Thymus (tissue), 11 donors: ENCODE measurements around the gene PRDM16. TPM values are rescaled to one million over a fixed set of nuclear protein-coding genes. Genes with fewer than 3 reads are reported as not detected.

Experiments
- DNase-seq, 9 donors: peaks; one replicate each; pipeline ENCODE4 v3.0.0-alpha.2; 2013; ENCODE audit warnings: low spot score in 9 of 9, low read depth in 6 of 9, missing footprints in 1 of 9
- H3K27ac ChIP-seq, 2 donors: one replicate each; pipeline ENCODE4 v1.5.1; 2013; ENCODE audit warnings: control low read depth in 1 of 2, low read depth in 1 of 2, low read length in 1 of 2, mild to moderate bottlenecking in 1 of 2, moderate library complexity in 1 of 2
- H3K27me3 ChIP-seq, 2 donors: one replicate each; pipeline ENCODE4 v1.5.1; 2013; ENCODE audit warnings: low read length in 1 of 2; ENCODE audit not compliant: control insufficient read depth in 2 of 2, insufficient read depth in 1 of 2
- H3K36me3 ChIP-seq, 2 donors: one replicate each; pipeline ENCODE4 v1.5.1; 2013; ENCODE audit warnings: low read length in 1 of 2, mild to moderate bottlenecking in 1 of 2, moderate library complexity in 1 of 2; ENCODE audit not compliant: control insufficient read depth in 2 of 2, insufficient read depth in 2 of 2
- H3K4me1 ChIP-seq, 2 donors: one replicate each; pipeline ENCODE4 v1.5.1; 2013; ENCODE audit warnings: low read length in 2 of 2; ENCODE audit not compliant: control insufficient read depth in 2 of 2, insufficient read depth in 2 of 2
- H3K4me3 ChIP-seq, 2 donors: one replicate each; pipeline ENCODE4 v1.5.1; 2013; ENCODE audit warnings: low read length in 2 of 2, control low read depth in 1 of 2, mild to moderate bottlenecking in 1 of 2
- H3K9me3 ChIP-seq, 2 donors: one replicate each; pipeline ENCODE4 v1.5.1; 2013; ENCODE audit warnings: low read length in 1 of 2, mild to moderate bottlenecking in 1 of 2; ENCODE audit not compliant: control insufficient read depth in 2 of 2, insufficient read depth in 1 of 2
- WGBS: extraction: QIAGEN DNeasy Blood & Tissue Kit; methylation state at CpG from one replicate; pipeline ENCODE4 v1.1.7; 2013; 5-methylcytosine and 5-hydroxymethylcytosine counted together
- polyA plus RNA-seq: library from polyadenylated mRNA; stranded (reverse); fragments of 200-250 nt; gene quantifications from one replicate; pipeline ENCODE4 v1.2.3, GENCODE V29; 2013
- total RNA-seq: library from RNA; stranded (reverse); fragments of 120-200 nt; gene quantifications from one replicate; pipeline ENCODE4 v1.2.4, GENCODE V29; 2013
- donor health status: healthy.

The PRDM16 gene
- total and polyA plus RNA-seq, 2 donors = 0.09 to 0.55 TPM

- Histone ChIP-seq H3K27me3 (peaks cover 0 to 32% of the 10 kb centered on the region in 2 donors), H3K9me3 (no peaks in the 10 kb centered on the region), H3K36me3 (no peaks in the 10 kb centered on the region), H3K27ac (no peak overlapping the region), H3K4me1 (peaks cover 19 to 80% of the 10 kb centered on the region in 2 donors), H3K4me3 (no peak overlapping the region)
- DNase-seq = no peak
- WGBS = 82% methylated on average over 22 of the region's 22 CpGs
Measured at GRCh38 chr1:3036447-3037280, 32.3 kb upstream of the PRDM16 start.

- no peak overlapping the region for H3K4me3 ChIP-seq
- H3K27me3 ChIP-seq = peaks cover 0 to 26% of the 10 kb centered on the region in 2 donors
- no peak for DNase-seq
- WGBS = 95% methylated on average over 32 of the region's 32 CpGs
- H3K4me1 ChIP-seq = peaks cover 19 to 72% of the 10 kb centered on the region in 2 donors
- H3K36me3 ChIP-seq = no peaks in the 10 kb centered on the region
- H3K27ac ChIP-seq = no peak overlapping the region
- H3K9me3 ChIP-seq = no peaks in the 10 kb centered on the region
Measured at GRCh38 chr1:3037281-3038040, 31.5 kb upstream of the PRDM16 start.

DNA sequence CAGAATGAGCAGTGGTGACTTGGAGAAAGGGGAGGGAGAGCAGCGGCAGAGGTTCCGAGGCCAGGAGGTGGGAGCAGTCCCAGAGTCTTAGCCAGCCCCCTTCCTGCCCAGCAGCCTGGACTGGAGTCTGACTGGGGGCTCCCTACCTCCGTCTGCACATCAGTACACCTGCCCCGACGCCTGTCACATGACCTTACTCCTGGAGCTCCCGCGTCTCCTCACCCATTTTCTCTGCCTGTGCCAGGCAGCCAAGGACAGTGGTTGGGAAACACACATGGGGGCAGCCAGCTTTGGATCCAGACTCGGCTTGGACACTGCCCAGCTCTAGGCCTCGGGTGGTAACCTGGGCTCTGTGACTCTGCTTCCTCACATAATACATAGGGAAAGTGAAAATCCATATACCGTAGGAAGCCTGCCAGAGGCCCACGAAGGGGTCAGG is 30.9 kb upstream of the PRDM16 start:
- H3K4me3 ChIP-seq = no peak overlapping the region
- peaks cover 17 to 65% of the 10 kb centered on the region in 2 donors for H3K4me1 ChIP-seq
- no peaks in the 10 kb centered on the region for H3K9me3 ChIP-seq
- no peak for DNase-seq
- H3K27me3 ChIP-seq = peaks cover 0 to 26% of the 10 kb centered on the region in 2 donors
- no peak overlapping the region for H3K27ac ChIP-seq
- 95% methylated on average over 11 of the region's 11 CpGs for WGBS
- H3K36me3 ChIP-seq = no peaks in the 10 kb centered on the region

DNA sequence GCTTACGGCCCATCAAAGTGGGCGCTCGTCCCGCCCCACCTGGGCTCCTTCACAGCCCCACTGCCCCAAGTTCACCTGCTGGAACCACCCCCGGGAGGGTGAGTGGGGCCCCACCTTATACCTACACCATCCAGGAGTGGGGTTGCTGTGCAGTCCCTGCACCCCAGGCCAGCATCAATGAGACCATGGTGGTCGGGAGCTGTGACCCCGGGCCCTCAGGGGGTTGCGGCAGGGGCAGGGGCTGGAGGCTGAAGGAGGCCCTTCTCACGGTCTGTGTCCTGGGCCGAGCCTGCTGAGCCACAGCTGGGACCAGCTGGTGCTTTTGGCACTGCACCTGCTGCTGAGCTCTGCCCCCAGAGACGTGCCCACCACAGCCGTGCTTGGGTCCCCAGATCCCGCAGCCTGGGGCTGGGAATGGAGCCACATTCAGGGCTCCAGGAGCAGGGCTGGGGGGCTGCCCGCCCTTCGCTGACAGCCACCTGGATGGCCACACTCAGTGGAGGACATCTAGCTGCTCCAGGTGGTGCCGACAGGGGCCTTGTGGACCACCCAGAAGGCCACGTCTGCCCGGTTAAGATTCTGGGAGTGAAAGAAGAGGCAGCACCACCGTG is 30.3 kb upstream of the PRDM16 start:
- DNase-seq = no peak
- no peaks in the 10 kb centered on the region for H3K36me3 ChIP-seq
- no peak overlapping the region for H3K27ac ChIP-seq
- H3K4me3 ChIP-seq = no peak overlapping the region
- 90% methylated on average over 19 of the region's 19 CpGs for WGBS
- H3K27me3 ChIP-seq = peaks cover 0 to 26% of the 10 kb centered on the region in 2 donors
- H3K4me1 ChIP-seq = peaks cover 12 to 60% of the 10 kb centered on the region in 2 donors
- H3K9me3 ChIP-seq = no peaks in the 10 kb centered on the region

DNA sequence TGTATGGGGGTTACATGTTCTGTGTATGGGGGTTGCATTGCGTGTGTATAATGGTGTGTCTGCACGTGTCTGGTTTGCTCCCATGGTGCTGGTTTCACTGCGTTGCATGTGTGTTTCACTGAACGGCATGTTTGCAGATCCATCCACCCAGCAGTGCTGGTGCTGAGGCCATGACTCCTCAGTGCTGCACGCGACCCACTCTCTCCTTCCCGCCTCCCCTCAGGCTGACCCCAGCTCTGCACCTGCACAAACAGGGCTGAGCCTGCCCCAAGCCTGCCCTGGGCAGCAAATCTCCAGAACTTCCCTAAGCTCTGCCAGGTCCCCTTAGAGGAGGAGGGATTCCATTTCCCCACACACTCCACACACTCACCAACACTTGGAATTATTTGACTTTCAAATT is 29.0 kb upstream of the PRDM16 start:
- no peak for DNase-seq
- Histone ChIP-seq H3K36me3 (no peaks in the 10 kb centered on the region), H3K4me1 (peaks cover 6 to 47% of the 10 kb centered on the region in 2 donors), H3K9me3 (no peaks in the 10 kb centered on the region), H3K27me3 (peaks cover 0 to 24% of the 10 kb centered on the region in 2 donors), H3K27ac (no peak overlapping the region), H3K4me3 (no peak overlapping the region)
- 94% methylated on average over 7 of the region's 7 CpGs for WGBS

- Histone ChIP-seq H3K27ac (no peak overlapping the region), H3K9me3 (no peaks in the 10 kb centered on the region), H3K4me3 (no peak overlapping the region), H3K27me3 (peaks cover 0 to 11% of the 10 kb centered on the region in 2 donors), H3K4me1 (peaks cover 6 to 28% of the 10 kb centered on the region in 2 donors), H3K36me3 (no peaks in the 10 kb centered on the region)
- no peak for DNase-seq
- WGBS = 93% methylated on average over 9 of the region's 9 CpGs
Measured at GRCh38 chr1:3042481-3042880, 26.5 kb upstream of the PRDM16 start.

GRCh38 chr1:3049164-3049563 is 19.8 kb upstream of the PRDM16 start:
- peaks cover 0 to 7% of the 10 kb centered on the region in 2 donors for H3K9me3 ChIP-seq
- H3K27ac ChIP-seq = no peak overlapping the region
- H3K27me3 ChIP-seq = peaks cover 2 to 25% of the 10 kb centered on the region in 2 donors
- H3K4me3 ChIP-seq = no peak overlapping the region
- WGBS = 91% methylated on average over 7 of the region's 7 CpGs
- no peaks in the 10 kb centered on the region for H3K4me1 ChIP-seq
- no peaks in the 10 kb centered on the region for H3K36me3 ChIP-seq
- no peak for DNase-seq

DNA sequence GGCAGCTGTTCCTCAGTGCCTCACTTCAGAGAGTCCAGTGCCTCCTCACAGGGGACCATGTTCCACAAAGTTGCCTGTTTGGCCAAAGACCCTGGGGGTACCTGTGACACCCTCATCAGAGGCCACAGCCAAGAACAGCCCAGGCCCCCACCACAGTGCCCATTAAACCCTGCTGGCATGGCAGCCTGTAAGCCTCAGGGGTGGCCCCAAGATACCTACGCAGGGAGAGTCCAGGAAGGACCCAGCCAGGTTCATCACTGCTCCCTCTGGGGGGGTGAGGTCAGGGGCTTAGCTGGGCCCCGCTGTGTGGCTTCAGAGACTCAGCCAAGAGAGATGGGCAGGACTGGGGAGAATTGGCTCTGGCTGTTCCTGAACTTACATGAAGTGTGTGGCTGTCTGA is 19.1 kb upstream of the PRDM16 start:
- Histone ChIP-seq H3K4me1 (no peaks in the 10 kb centered on the region), H3K9me3 (peaks cover 0 to 7% of the 10 kb centered on the region in 2 donors), H3K27ac (no peak overlapping the region), H3K27me3 (peaks cover 2 to 29% of the 10 kb centered on the region in 2 donors), H3K4me3 (no peak overlapping the region), H3K36me3 (no peaks in the 10 kb centered on the region)
- 92% methylated on average over 2 of the region's 2 CpGs for WGBS
- no peak for DNase-seq

DNA sequence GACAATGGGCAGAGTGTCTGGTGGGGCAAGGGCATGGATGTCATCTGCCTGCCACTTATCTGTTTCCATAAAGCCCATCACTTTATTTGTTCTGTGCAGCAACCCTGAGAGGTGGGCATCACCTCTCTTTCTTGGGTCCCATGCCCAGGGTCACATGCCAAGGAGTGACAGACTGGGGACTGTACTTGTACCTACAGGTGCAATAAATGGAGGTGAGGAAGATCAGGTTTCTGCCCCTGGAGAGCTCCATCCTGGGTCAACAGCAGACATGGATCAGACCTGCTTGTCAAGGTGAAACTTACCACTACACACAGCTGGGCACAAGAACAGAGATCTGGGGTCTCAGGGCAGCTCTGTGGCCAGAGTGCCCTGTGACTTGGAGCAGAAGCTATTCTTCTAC is 18.4 kb upstream of the PRDM16 start:
- peaks cover 0 to 7% of the 10 kb centered on the region in 2 donors for H3K9me3 ChIP-seq
- no peaks in the 10 kb centered on the region for H3K36me3 ChIP-seq
- DNase-seq = no peak
- no peak overlapping the region for H3K27ac ChIP-seq
- H3K4me1 ChIP-seq = no peaks in the 10 kb centered on the region
- H3K27me3 ChIP-seq = peaks cover 2 to 29% of the 10 kb centered on the region in 2 donors
- no peak overlapping the region for H3K4me3 ChIP-seq
